DOHH2 (cell line): ENCODE data around the gene CCDC85C.

Experiments used
- CTCF ChIP-seq: fragments of 200-600 bp; sonication (generic); IDR thresholded peaks from one replicate; pipeline ENCODE4 v1.5.1; 2014; ENCODE audit warnings: antibody characterized with exemption, mild to moderate bottlenecking, low read depth, low read length; ENCODE audit not compliant: poor library complexity, severe bottlenecking
- EZH2phosphoT487 ChIP-seq: fragments of 200-600 bp; sonication (generic); IDR thresholded peaks from 2 replicates; pipeline ENCODE4 v1.6.1; 2017; ENCODE audit warnings: borderline replicate concordance, mild to moderate bottlenecking, antibody characterized with exemption, low read length, moderate library complexity, mixed read lengths

GRCh38 chr14:99633918-99634317 lies 29.9 kb upstream of the CCDC85C start:
- TF ChIP-seq CTCF (no peak), EZH2phosphoT487 (no peak)
